MCF 10A (cell line): ENCODE results near the gene CCDC171. TPM values are rescaled to one million over a fixed set of nuclear protein-coding genes. Genes with fewer than 3 reads are reported as not detected.
A peak's percentile ranks its signal among the peaks of the same experiment; 100 is the strongest.

Experiments
- BruUV-seq: library from RNA; stranded (reverse); fragments of 400-500 nt; replicated peaks from 2 replicates; lab custom pipeline; 2021; lab: Mats Ljungman, UMichigan
- CTCF ChIA-PET: fragments of 300-600 bp; sonication (Branson Sonifier 250); formaldehyde crosslinking; extraction: SDS; loops from one replicate; lab custom pipeline; 2021; ENCODE audit warnings: antibody characterized with exemption, inconsistent platforms; lab: Yijun Ruan, JAX
- POLR2A ChIA-PET: fragments of 300-600, 350-650 bp; sonication (Branson Sonifier 250); formaldehyde crosslinking; extraction: SDS; loops from one replicate; lab custom pipeline; 2020; ENCODE audit warnings: antibody characterized with exemption, inconsistent platforms; lab: Yijun Ruan, JAX
- DNase-seq: peaks from one replicate; pipeline ENCODE4 v3.0.0-alpha.2; 2018; ENCODE audit not compliant: unreplicated experiment
- H3K27ac Mint-ChIP-seq: one replicate; pipeline ENCODE4 v1.8.0; 2022; ENCODE audit warnings: mild to moderate bottlenecking, low read depth, mixed read lengths; ENCODE audit not compliant: unreplicated experiment
- H3K27me3 Mint-ChIP-seq: one replicate; pipeline ENCODE4 v1.8.0; 2022; ENCODE audit warnings: mixed read lengths; ENCODE audit not compliant: insufficient read depth, unreplicated experiment
- H3K36me3 Mint-ChIP-seq: one replicate; pipeline ENCODE4 v1.8.0; 2022; ENCODE audit warnings: mild to moderate bottlenecking, moderate library complexity, mixed read lengths; ENCODE audit not compliant: insufficient read depth, unreplicated experiment
- H3K4me1 Mint-ChIP-seq: one replicate; pipeline ENCODE4 v1.8.0; 2022; ENCODE audit warnings: mixed read lengths; ENCODE audit not compliant: insufficient read depth, unreplicated experiment
- H3K4me3 Mint-ChIP-seq: one replicate; pipeline ENCODE4 v1.8.0; 2022; ENCODE audit warnings: mild to moderate bottlenecking, moderate library complexity, mixed read lengths; ENCODE audit not compliant: unreplicated experiment
- H3K9me3 Mint-ChIP-seq: one replicate; pipeline ENCODE4 v1.8.0; 2022; ENCODE audit warnings: mixed read lengths; ENCODE audit not compliant: unreplicated experiment
- intact Hi-C: fragments of 100-400 bp; cut with micrococcal nuclease; formaldehyde crosslinking; loops from 2 replicates; pipeline ENCODE4 v1.14.1; 2022
- total RNA-seq: library from RNA; stranded (reverse); gene quantifications from 2 replicates; pipeline ENCODE4 v1.2.3, GENCODE V29; 2022
- TF ChIP-seq, protein P1 (sequence below): fragments of 200-600 bp; IDR thresholded peaks from one replicate; pipeline ENCODE4 v1.8.0; 2022; ENCODE audit warnings: antibody characterized with exemption, mild to moderate bottlenecking; ENCODE audit not compliant: unreplicated experiment

Gene CCDC171
- total RNA-seq, 1 experiment from 2014 or later, result 1.7 TPM

DNA sequence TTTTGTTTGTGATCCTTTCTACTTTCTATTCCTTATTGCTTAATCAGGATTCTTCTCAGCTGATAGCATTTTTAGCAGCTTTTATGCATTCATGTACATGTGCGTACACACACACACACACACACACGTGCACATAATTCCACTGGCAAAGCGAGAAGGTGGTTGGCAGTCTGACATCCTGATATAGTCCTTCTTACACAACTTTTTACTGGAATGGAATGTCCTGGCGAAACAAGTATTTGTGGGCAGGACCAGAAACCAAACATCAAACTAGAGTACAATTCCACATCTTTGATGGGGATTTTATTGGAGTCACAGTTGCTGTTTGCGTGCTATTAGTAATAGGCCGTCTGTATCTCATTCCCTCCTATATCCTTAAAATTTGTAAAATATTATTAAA, 356.5 kb downstream of the CCDC171 start:
- H3K4me1 Mint-ChIP-seq, result peaks cover 5% of the 10 kb centered on the region
- H3K4me3 Mint-ChIP-seq, result no peak overlapping the region
- TF ChIP-seq, protein P1, sequence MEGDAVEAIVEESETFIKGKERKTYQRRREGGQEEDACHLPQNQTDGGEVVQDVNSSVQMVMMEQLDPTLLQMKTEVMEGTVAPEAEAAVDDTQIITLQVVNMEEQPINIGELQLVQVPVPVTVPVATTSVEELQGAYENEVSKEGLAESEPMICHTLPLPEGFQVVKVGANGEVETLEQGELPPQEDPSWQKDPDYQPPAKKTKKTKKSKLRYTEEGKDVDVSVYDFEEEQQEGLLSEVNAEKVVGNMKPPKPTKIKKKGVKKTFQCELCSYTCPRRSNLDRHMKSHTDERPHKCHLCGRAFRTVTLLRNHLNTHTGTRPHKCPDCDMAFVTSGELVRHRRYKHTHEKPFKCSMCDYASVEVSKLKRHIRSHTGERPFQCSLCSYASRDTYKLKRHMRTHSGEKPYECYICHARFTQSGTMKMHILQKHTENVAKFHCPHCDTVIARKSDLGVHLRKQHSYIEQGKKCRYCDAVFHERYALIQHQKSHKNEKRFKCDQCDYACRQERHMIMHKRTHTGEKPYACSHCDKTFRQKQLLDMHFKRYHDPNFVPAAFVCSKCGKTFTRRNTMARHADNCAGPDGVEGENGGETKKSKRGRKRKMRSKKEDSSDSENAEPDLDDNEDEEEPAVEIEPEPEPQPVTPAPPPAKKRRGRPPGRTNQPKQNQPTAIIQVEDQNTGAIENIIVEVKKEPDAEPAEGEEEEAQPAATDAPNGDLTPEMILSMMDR, result no peak
- H3K36me3 Mint-ChIP-seq, result no peaks in the 10 kb centered on the region
- ChIA-PET CTCF (no interaction called here), POLR2A (no interaction called here)
- no peaks in the 10 kb centered on the region for H3K27me3 Mint-ChIP-seq
- H3K9me3 Mint-ChIP-seq, result peaks cover 7% of the 10 kb centered on the region
- DNase-seq, result peak; percentile 24
- BruUV-seq, result no TSS peak
- intact Hi-C loops, result no loop called here
- H3K27ac Mint-ChIP-seq, result no peak overlapping the region

DNA sequence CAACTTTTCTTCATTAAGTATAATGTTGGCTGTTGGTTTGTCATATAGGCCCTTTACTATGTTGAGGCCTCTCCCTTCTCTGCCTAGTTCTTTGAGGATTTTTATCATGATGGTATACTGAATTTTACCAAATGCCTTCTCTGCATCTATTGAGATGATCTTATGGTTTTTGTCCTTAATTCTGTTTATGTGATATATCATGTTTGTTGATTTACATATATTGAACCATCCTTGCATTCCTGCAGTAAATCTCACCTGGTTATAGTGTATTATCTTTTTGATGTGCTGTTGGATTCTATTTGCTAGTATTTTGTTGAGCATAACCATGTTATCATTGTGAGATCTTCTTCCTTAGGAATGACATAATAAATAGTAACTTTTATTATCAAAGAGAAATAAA, 362.9 kb downstream of the CCDC171 start:
- H3K27ac Mint-ChIP-seq, result no peak overlapping the region
- H3K9me3 Mint-ChIP-seq, result peaks cover 14% of the 10 kb centered on the region
- CTCF ChIA-PET, result interaction anchor here (0.9 kb wide), 1 partner anchor 12 kb away, joined by 3 read pairs; no protein-coding TSS in a partner anchor
- DNase-seq, result no peak
- no peaks in the 10 kb centered on the region for H3K36me3 Mint-ChIP-seq
- no peaks in the 10 kb centered on the region for H3K27me3 Mint-ChIP-seq
- intact Hi-C loops, result no loop called here
- POLR2A ChIA-PET, result no interaction called here
- TF ChIP-seq, protein P1, result no peak
- H3K4me1 Mint-ChIP-seq, result no peaks in the 10 kb centered on the region
- no TSS peak for BruUV-seq
- H3K4me3 Mint-ChIP-seq, result no peak overlapping the region

DNA sequence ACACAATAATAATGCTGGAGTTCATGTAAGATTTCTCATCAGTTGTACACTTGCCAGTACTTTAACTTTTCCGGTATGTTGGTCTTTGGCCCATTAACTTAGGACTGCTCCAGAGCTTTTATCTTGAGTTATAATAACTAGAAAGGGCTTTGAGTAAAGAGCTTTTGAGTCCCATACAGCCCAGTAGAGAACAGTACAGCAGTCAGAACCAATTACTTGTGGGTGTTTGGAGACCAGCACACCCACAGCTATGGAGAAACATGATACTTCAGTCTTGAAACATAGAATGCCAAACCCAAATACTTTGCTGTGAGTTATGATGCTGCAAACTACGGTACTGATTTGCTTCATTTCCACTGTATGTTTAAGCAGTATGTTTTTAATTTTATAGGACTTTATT, 374.3 kb downstream of the CCDC171 start:
- H3K4me1 Mint-ChIP-seq, result no peaks in the 10 kb centered on the region
- POLR2A ChIA-PET, result no interaction called here
- DNase-seq, result no peak

DNA sequence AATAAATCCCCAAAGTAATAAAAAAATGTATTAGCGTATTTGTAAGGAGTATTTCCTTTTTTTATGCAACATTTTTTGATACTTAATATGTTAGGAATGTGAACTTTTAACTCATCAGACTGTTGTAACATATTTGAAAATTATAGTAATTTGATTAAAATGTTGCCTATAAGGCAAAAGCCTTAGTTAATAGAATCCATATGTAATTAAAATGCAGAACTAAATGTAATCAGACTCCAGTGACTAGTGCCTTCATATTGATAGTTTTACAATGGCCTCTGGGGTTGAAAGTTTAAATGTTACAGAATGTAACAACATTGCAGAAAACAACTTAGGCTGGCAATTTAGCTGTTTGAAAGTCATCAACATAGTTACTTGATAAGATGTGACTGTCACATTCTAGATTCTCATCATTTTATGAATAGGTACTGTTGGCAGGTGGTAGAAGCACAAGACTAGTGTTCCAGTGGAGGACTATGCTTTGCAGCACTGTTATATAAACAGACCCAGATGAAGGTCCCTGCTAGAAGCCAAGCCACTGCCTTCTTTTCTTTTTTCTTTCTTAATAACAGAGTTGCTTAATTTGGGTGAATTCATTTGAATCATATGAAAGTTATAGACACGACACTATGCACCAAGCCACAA, 382.9 kb downstream of the CCDC171 start:
- intact Hi-C loops, result no loop called here
- Mint-ChIP-seq H3K27ac (no peak overlapping the region), H3K4me3 (no peak overlapping the region), H3K27me3 (no peaks in the 10 kb centered on the region), H3K9me3 (no peaks in the 10 kb centered on the region), H3K4me1 (peaks cover 8% of the 10 kb centered on the region), H3K36me3 (no peaks in the 10 kb centered on the region)
- ChIA-PET POLR2A (no interaction called here), CTCF (no interaction called here)
- TF ChIP-seq, protein P1, result no peak
- no TSS peak for BruUV-seq
- no peak for DNase-seq

More for the DNA sequence above, 374.3 kb downstream of the CCDC171 start:
- BruUV-seq, result no TSS peak
- CTCF ChIA-PET, result interaction anchor here (0.6 kb wide), 1 partner anchor 575 kb away, joined by 3 read pairs; no protein-coding TSS in a partner anchor
- Mint-ChIP-seq H3K27me3 (no peaks in the 10 kb centered on the region), H3K27ac (no peak overlapping the region), H3K9me3 (no peaks in the 10 kb centered on the region), H3K4me3 (no peak overlapping the region), H3K36me3 (no peaks in the 10 kb centered on the region)
- intact Hi-C loops, result no loop called here
- TF ChIP-seq, protein P1, result no peak
